ENCODE results near the gene HP1BP3. TPM values are rescaled to one million over a fixed set of nuclear protein-coding genes. Genes with fewer than 3 reads are reported as not detected.

Gene HP1BP3, protein sequence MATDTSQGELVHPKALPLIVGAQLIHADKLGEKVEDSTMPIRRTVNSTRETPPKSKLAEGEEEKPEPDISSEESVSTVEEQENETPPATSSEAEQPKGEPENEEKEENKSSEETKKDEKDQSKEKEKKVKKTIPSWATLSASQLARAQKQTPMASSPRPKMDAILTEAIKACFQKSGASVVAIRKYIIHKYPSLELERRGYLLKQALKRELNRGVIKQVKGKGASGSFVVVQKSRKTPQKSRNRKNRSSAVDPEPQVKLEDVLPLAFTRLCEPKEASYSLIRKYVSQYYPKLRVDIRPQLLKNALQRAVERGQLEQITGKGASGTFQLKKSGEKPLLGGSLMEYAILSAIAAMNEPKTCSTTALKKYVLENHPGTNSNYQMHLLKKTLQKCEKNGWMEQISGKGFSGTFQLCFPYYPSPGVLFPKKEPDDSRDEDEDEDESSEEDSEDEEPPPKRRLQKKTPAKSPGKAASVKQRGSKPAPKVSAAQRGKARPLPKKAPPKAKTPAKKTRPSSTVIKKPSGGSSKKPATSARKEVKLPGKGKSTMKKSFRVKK
- 257 and 336 TPM in 2 replicates for total RNA-seq

DNA sequence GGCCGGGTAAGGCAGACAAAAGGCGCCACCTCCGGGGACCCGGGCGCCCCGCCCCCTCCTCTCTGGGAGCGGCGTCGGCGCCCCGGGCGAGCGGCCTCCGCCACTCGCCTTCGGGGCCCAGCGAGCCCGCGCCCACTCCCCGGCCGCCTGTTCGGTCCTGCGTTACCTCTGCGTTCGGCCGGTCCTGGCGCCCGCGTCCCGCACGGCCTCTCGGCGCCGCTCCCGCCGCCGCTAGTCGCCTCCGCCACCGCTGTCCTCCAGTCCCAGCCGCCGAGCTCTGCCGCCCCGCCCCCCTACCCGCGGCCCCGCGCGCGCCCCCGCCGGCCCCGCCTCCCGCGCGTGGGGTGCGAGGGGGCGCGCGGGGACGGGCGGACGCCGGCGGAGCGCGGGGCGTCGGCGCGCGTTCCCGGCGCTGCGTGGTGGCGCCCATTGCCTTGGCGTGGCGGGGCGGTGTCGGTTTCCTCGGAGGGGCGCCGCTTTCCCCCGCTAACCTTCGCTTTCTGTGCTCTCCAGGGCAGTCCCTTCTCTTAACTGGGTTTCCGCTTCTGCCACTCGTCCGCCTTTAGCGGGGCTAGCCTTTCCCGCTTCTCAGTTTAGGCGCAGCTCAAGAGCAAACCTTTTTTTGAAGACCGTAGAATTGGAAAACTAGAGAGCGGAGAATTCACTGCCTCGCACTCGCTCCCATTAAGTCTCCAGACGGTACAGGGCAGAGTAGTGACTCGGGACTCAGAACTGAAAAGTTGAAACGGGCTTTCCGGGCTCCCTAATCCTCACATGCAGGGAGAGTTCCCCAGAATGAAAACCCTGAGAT, at the start of gene HP1BP3:
Gene HP1BP3, minus strand, starts transcription at position 279 of the 811 bp plus-strand sequence. CDS start 6,867 bp downstream, outside the sequence.

DNA sequence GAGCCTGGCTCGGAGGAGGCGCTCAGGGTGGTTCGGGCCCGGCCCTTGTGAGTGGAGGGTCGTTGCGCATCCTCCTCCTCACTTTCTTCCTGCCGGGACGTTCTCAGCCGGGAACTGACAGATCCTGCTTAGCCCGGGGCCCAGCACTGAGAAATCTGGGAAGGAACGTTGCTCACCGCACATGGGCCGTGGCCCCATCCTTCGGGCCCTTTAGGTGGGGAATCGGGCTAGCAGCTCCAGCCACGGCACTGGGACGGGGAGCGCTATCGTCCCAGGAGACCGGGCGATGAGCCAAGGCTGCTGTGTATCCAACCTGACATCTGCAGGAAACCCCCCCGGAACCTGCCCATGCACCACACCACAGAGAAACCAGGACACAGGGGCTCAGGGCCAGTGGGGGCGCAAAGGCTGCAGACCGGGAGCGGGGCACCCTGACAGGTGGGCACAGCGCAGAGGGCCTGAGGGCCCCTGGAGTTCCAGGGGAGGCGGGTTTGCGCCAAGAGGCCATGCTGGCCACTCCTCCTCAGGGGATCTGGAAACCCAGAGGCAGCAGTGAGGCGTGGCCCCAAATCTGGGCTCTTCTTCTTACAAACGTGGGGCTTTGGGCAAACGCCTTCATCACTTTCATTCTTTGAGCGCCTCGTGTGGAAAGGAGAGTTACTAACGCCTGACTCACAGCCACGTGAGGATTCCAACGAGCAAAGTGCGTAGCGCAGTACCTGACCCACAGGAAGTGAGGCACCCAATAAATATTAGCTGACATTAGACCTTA, 54.3 kb downstream of the HP1BP3 start, which contains the start of gene SH2D5:
Gene SH2D5, minus strand, starts transcription at position 116 of the 772 bp plus-strand sequence. CDS start 4,659 bp downstream, outside the sequence.

DNA sequence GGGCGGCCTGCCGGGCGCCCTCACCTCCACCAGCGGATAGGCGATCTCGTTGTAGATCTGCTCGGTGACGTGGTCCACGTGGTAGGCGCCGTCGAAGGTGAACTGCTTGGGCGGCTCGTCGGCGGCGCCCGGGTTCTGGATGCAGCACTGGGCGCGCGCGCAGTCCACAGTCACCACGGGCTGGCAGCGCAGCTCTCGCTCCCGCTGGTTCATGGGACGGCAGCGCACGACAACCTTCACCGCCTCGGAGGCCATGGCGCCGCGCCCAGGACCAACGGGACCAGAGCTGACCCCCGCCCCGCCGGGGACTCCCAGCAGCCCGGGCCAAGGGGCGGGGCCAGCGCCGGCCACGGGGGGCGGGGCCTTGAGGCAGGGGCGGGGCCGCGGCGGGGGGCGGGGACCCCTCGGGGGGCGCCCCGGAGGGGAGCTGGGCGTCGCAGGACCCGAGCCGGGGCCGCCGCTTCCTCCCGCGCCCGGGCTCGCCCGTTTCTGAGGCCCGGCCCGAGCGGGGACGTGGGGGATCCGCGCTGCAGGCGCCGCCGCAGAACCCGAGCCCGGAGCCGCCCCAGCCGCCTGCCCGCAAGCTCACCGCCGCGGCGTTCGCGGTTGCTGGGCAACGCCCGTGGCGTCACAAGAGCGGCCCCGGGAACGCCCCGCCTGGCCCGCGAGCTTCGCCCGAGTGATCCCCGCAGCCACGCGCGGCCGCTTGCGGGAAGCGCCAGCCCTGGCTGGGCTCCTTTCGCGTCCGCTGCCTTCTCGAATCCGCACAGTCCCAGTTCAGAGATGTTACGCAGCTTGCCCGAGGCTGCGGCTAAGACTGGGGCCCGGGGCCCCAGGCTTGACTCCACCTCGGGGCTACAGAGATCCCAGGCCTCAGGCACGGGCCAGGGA, 69.4 kb downstream of the HP1BP3 start, which contains the start of gene KIF17:
Gene KIF17, minus strand, starts transcription at position 556 of the 891 bp plus-strand sequence. Its CDS starts 301 bp downstream, at position 255.

Other genes with a start within 250 kb of the HP1BP3 start
- 0.33 TPM in 1 of 2 replicates, not detected in the other for gene FAM43B, start 234.7 kb downstream of the HP1BP3 start, total RNA-seq
- gene CDA, start 198.2 kb downstream of the HP1BP3 start, total RNA-seq = 1.2 and 1.3 TPM in 2 replicates
- 63.1 and 131 TPM in 2 replicates for gene PINK1, start 153.8 kb downstream of the HP1BP3 start, total RNA-seq
- gene DDOST, start 125.9 kb downstream of the HP1BP3 start, total RNA-seq = 279 and 378 TPM in 2 replicates
- 1.5 and 4.1 TPM in 2 replicates for gene KIF17, start 69.3 kb downstream of the HP1BP3 start, total RNA-seq
- 4.2 and 6.3 TPM in 2 replicates for gene SH2D5, start 54.6 kb downstream of the HP1BP3 start, total RNA-seq